HEK293 (cell line): ENCODE measurements around the gene KRTCAP3.

Source experiments
- KLF1 ChIP-seq: fragments of 450-650 bp; formaldehyde crosslinking; IDR thresholded peaks from 2 replicates; pipeline ENCODE4 v1.5.1; 2016; ENCODE audit warnings: missing biosample characterization, missing genetic modification characterization
- YY1 ChIP-seq: fragments of 450-650 bp; formaldehyde crosslinking; IDR thresholded peaks from 2 replicates; pipeline ENCODE4 v1.5.1; 2018; ENCODE audit warnings: missing biosample characterization, missing genetic modification characterization
- YY2 ChIP-seq: fragments of 450-650 bp; formaldehyde crosslinking; IDR thresholded peaks from 2 replicates; pipeline ENCODE4 v1.5.1; 2016; ENCODE audit warnings: missing biosample characterization, missing genetic modification characterization
- ZBTB17 ChIP-seq: fragments of 450-650 bp; formaldehyde crosslinking; IDR thresholded peaks from 2 replicates; pipeline ENCODE4 v1.5.1; 2016; ENCODE audit warnings: missing biosample characterization, missing genetic modification characterization
- ZBTB21 ChIP-seq: fragments of 450-650 bp; formaldehyde crosslinking; IDR thresholded peaks from 2 replicates; pipeline ENCODE4 v1.5.1; 2017; ENCODE audit warnings: missing biosample characterization, missing genetic modification characterization
- ZFP37 ChIP-seq: fragments of 450-650 bp; formaldehyde crosslinking; IDR thresholded peaks from 2 replicates; pipeline ENCODE4 v1.5.1; 2016; ENCODE audit warnings: missing biosample characterization, missing genetic modification characterization
- ZNF169 ChIP-seq: fragments of 450-650 bp; formaldehyde crosslinking; IDR thresholded peaks from 2 replicates; pipeline ENCODE4 v1.5.1; 2016; ENCODE audit warnings: missing biosample characterization, missing genetic modification characterization
- ZNF211 ChIP-seq: fragments of 450-650 bp; formaldehyde crosslinking; IDR thresholded peaks from 2 replicates; pipeline ENCODE4 v1.5.1; 2016; ENCODE audit warnings: low read depth, missing biosample characterization, missing genetic modification characterization
- ZNF266 ChIP-seq: fragments of 450-650 bp; formaldehyde crosslinking; IDR thresholded peaks from 2 replicates; pipeline ENCODE4 v1.5.1; 2016; ENCODE audit warnings: missing biosample characterization, missing genetic modification characterization, low read depth
- ZNF335 ChIP-seq: fragments of 450-650 bp; formaldehyde crosslinking; conservative IDR thresholded peaks from 2 replicates; pipeline ENCODE4 v1.5.1; 2016; ENCODE audit warnings: missing biosample characterization, missing genetic modification characterization
- ZNF341 ChIP-seq: fragments of 450-650 bp; formaldehyde crosslinking; IDR thresholded peaks from 2 replicates; pipeline ENCODE4; 2016; ENCODE audit warnings: low read depth, missing biosample characterization, missing genetic modification characterization
- ZNF416 ChIP-seq: fragments of 450-650 bp; formaldehyde crosslinking; IDR thresholded peaks from 2 replicates; pipeline ENCODE4 v1.5.1; 2016; ENCODE audit warnings: missing biosample characterization, missing genetic modification characterization
- ZNF501 ChIP-seq: fragments of 450-650 bp; formaldehyde crosslinking; IDR thresholded peaks from 2 replicates; pipeline ENCODE4 v1.5.1; 2016; ENCODE audit warnings: missing biosample characterization, missing genetic modification characterization
- ZNF600 ChIP-seq: fragments of 450-650 bp; formaldehyde crosslinking; IDR thresholded peaks from 2 replicates; pipeline ENCODE4 v1.5.1; 2016; ENCODE audit warnings: missing biosample characterization, missing genetic modification characterization
- TF ChIP-seq, protein P1 (sequence below): fragments of 450-650 bp; formaldehyde crosslinking; IDR thresholded peaks from 2 replicates; pipeline ENCODE4 v1.5.1; 2016; ENCODE audit warnings: missing biosample characterization, missing genetic modification characterization
- TF ChIP-seq, protein P2 (sequence below): fragments of 450-650 bp; formaldehyde crosslinking; IDR thresholded peaks from 2 replicates; pipeline ENCODE4 v1.5.1; 2016; ENCODE audit warnings: missing biosample characterization, missing genetic modification characterization
- TF ChIP-seq, protein P3 (sequence below): fragments of 450-650 bp; formaldehyde crosslinking; IDR thresholded peaks from 2 replicates; pipeline ENCODE4 v1.5.0; 2017; ENCODE audit warnings: missing biosample characterization, missing genetic modification characterization, borderline replicate concordance
- TF ChIP-seq, protein P4 (sequence below): fragments of 450-650 bp; formaldehyde crosslinking; IDR thresholded peaks from 2 replicates; pipeline ENCODE4 v1.5.1; 2016; ENCODE audit warnings: missing biosample characterization, missing genetic modification characterization
- TF ChIP-seq, protein P5 (sequence below): fragments of 450-650 bp; formaldehyde crosslinking; optimal IDR thresholded peaks from 2 replicates; pipeline ENCODE3; 2016; ENCODE audit warnings: missing biosample characterization, mild to moderate bottlenecking, missing genetic modification characterization
- TF ChIP-seq, protein P6 (sequence below): fragments of 450-650 bp; formaldehyde crosslinking; IDR thresholded peaks from 2 replicates; pipeline ENCODE4 v1.5.1; 2016; ENCODE audit warnings: missing biosample characterization, missing genetic modification characterization
- TF ChIP-seq, protein P7 (sequence below): fragments of 450-650 bp; formaldehyde crosslinking; IDR thresholded peaks from 2 replicates; pipeline ENCODE4 v1.5.1; 2017; ENCODE audit warnings: missing biosample characterization, missing genetic modification characterization
- TF ChIP-seq, protein P8 (sequence below): fragments of 450-650 bp; formaldehyde crosslinking; IDR thresholded peaks from 2 replicates; pipeline ENCODE4 v1.5.1; 2016; ENCODE audit warnings: missing biosample characterization, missing genetic modification characterization

KRTCAP3 gene

DNA sequence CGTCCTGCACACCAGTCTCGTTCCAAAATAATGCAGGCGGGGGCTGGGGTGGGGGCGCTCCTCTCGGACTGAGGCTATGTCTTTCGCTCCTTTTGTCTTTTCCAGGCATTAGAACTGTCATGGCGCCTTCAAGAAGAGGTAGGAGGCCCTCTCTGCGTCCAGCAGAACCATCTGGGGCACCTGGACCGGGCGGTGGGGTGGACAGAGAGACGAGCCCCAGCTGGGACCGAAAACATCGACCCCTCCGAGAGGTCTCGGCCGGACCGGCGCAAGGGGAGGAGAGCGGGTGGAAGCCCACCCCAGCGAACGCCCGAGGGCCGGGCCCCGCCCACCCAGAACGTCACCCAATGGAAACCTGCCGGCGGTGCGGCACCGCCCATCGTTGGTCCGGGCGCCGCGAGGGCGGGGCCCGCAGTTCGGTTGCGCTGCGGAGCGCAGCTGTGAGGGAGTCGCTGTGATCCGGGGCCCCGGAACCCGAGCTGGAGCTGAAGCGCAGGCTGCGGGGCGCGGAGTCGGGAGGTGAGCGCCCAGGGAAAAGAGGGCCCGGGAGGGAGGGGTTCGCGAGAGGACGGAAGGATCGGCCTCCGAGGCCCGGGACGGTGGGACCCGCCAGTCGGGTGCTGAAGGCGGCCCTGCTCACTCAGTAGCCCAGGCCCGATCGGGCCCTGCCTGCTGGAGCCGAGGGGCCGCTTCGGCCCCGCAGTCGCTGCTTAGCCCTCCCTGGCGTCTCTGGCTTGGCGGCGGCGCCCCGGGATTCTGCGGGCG is 13.8 kb upstream of the KRTCAP3 start, which contains the start of gene NRBP1 (continued):
- no peak for TF ChIP-seq ZNF416 (tag by site-specific recombination)
- TF ChIP-seq, protein P1, sequence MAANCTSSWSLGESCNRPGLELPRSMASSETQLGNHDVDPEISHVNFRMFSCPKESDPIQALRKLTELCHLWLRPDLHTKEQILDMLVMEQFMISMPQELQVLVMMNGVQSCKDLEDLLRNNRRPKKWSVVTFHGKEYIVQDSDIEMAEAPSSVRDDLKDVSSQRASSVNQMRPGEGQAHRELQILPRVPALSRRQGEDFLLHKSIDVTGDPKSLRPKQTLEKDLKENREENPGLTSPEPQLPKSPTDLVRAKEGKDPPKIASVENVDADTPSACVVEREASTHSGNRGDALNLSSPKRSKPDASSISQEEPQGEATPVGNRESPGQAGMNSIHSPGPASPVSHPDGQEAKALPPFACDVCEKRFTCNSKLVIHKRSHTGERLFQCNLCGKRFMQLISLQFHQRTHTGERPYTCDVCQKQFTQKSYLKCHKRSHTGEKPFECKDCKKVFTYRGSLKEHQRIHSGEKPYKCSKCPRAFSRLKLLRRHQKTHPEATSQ (tag by site-specific recombination), result 0 out of 2 replicates have a peak, but pooled peaks have one; percentile 44
- peak; percentile 81 for TF ChIP-seq KLF1
- TF ChIP-seq, protein P2, sequence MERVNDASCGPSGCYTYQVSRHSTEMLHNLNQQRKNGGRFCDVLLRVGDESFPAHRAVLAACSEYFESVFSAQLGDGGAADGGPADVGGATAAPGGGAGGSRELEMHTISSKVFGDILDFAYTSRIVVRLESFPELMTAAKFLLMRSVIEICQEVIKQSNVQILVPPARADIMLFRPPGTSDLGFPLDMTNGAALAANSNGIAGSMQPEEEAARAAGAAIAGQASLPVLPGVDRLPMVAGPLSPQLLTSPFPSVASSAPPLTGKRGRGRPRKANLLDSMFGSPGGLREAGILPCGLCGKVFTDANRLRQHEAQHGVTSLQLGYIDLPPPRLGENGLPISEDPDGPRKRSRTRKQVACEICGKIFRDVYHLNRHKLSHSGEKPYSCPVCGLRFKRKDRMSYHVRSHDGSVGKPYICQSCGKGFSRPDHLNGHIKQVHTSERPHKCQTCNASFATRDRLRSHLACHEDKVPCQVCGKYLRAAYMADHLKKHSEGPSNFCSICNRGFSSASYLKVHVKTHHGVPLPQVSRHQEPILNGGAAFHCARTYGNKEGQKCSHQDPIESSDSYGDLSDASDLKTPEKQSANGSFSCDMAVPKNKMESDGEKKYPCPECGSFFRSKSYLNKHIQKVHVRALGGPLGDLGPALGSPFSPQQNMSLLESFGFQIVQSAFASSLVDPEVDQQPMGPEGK (tag by site-specific recombination), result peak; percentile 93
- peak; percentile 36; the same call in 1 of the 2 replicates for TF ChIP-seq YY1 (tag by site-specific recombination)
- TF ChIP-seq ZNF501, result peak; percentile 64; the same call in 1 of the 2 replicates
- no peak for TF ChIP-seq YY2 (tag by site-specific recombination)
- TF ChIP-seq ZFP37 (tag by site-specific recombination), result 0 out of 2 replicates have a peak, but pooled peaks have one; percentile 61
- TF ChIP-seq ZBTB21 (tag by site-specific recombination), result no peak
- TF ChIP-seq ZNF169 (tag by site-specific recombination), result no peak
- peak; percentile 76 for TF ChIP-seq ZNF335 (tag by site-specific recombination)
- peak; percentile 88 for TF ChIP-seq ZNF600 (tag by site-specific recombination)
- TF ChIP-seq, protein P3, sequence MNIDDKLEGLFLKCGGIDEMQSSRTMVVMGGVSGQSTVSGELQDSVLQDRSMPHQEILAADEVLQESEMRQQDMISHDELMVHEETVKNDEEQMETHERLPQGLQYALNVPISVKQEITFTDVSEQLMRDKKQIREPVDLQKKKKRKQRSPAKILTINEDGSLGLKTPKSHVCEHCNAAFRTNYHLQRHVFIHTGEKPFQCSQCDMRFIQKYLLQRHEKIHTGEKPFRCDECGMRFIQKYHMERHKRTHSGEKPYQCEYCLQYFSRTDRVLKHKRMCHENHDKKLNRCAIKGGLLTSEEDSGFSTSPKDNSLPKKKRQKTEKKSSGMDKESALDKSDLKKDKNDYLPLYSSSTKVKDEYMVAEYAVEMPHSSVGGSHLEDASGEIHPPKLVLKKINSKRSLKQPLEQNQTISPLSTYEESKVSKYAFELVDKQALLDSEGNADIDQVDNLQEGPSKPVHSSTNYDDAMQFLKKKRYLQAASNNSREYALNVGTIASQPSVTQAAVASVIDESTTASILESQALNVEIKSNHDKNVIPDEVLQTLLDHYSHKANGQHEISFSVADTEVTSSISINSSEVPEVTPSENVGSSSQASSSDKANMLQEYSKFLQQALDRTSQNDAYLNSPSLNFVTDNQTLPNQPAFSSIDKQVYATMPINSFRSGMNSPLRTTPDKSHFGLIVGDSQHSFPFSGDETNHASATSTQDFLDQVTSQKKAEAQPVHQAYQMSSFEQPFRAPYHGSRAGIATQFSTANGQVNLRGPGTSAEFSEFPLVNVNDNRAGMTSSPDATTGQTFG (tag by site-specific recombination), result no peak
- TF ChIP-seq, protein P4, sequence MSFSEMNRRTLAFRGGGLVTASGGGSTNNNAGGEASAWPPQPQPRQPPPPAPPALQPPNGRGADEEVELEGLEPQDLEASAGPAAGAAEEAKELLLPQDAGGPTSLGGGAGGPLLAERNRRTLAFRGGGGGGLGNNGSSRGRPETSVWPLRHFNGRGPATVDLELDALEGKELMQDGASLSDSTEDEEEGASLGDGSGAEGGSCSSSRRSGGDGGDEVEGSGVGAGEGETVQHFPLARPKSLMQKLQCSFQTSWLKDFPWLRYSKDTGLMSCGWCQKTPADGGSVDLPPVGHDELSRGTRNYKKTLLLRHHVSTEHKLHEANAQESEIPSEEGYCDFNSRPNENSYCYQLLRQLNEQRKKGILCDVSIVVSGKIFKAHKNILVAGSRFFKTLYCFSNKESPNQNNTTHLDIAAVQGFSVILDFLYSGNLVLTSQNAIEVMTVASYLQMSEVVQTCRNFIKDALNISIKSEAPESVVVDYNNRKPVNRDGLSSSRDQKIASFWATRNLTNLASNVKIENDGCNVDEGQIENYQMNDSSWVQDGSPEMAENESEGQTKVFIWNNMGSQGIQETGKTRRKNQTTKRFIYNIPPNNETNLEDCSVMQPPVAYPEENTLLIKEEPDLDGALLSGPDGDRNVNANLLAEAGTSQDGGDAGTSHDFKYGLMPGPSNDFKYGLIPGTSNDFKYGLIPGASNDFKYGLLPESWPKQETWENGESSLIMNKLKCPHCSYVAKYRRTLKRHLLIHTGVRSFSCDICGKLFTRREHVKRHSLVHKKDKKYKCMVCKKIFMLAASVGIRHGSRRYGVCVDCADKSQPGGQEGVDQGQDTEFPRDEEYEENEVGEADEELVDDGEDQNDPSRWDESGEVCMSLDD, result peak; percentile 80
- TF ChIP-seq, protein P5, sequence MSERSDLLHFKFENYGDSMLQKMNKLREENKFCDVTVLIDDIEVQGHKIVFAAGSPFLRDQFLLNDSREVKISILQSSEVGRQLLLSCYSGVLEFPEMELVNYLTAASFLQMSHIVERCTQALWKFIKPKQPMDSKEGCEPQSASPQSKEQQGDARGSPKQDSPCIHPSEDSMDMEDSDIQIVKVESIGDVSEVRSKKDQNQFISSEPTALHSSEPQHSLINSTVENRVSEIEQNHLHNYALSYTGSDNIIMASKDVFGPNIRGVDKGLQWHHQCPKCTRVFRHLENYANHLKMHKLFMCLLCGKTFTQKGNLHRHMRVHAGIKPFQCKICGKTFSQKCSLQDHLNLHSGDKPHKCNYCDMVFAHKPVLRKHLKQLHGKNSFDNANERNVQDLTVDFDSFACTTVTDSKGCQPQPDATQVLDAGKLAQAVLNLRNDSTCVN (tag by site-specific recombination), result peak; percentile 76
- 0 out of 2 replicates have a peak, but pooled peaks have one; percentile 18 for TF ChIP-seq ZNF341
- TF ChIP-seq, protein P6, sequence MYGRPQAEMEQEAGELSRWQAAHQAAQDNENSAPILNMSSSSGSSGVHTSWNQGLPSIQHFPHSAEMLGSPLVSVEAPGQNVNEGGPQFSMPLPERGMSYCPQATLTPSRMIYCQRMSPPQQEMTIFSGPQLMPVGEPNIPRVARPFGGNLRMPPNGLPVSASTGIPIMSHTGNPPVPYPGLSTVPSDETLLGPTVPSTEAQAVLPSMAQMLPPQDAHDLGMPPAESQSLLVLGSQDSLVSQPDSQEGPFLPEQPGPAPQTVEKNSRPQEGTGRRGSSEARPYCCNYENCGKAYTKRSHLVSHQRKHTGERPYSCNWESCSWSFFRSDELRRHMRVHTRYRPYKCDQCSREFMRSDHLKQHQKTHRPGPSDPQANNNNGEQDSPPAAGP (tag by site-specific recombination), result peak; percentile 32; the same call in 1 of the 2 replicates
- TF ChIP-seq ZNF211, result no peak
- TF ChIP-seq, protein P7, sequence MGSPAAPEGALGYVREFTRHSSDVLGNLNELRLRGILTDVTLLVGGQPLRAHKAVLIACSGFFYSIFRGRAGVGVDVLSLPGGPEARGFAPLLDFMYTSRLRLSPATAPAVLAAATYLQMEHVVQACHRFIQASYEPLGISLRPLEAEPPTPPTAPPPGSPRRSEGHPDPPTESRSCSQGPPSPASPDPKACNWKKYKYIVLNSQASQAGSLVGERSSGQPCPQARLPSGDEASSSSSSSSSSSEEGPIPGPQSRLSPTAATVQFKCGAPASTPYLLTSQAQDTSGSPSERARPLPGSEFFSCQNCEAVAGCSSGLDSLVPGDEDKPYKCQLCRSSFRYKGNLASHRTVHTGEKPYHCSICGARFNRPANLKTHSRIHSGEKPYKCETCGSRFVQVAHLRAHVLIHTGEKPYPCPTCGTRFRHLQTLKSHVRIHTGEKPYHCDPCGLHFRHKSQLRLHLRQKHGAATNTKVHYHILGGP (tag by site-specific recombination), result no peak
- TF ChIP-seq, protein P8, sequence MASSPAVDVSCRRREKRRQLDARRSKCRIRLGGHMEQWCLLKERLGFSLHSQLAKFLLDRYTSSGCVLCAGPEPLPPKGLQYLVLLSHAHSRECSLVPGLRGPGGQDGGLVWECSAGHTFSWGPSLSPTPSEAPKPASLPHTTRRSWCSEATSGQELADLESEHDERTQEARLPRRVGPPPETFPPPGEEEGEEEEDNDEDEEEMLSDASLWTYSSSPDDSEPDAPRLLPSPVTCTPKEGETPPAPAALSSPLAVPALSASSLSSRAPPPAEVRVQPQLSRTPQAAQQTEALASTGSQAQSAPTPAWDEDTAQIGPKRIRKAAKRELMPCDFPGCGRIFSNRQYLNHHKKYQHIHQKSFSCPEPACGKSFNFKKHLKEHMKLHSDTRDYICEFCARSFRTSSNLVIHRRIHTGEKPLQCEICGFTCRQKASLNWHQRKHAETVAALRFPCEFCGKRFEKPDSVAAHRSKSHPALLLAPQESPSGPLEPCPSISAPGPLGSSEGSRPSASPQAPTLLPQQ (tag by site-specific recombination), result peak; percentile 96
- TF ChIP-seq ZNF266, result no peak
- peak; percentile 86 for TF ChIP-seq ZBTB17 (tag by site-specific recombination)
